Heart left ventricle (tissue), 16 donors: ENCODE results near the gene TRMT1. TPM values are rescaled to one million over a fixed set of nuclear protein-coding genes. Genes with fewer than 3 reads are reported as not detected.

Source experiments
- ATAC-seq, 4 donors: fragments of 200-7000 bp; cut with Tn5 transposase; one replicate each; pipeline ENCODE4 v1.9.1; 2020 to 2022; ENCODE audit warnings: moderate library complexity in 4 of 4, mild to moderate bottlenecking in 3 of 4, moderate number of reproducible peaks in 1 of 4
- DNase-seq, 5 donors: peaks; one replicate each; pipeline ENCODE4 v3.0.0-alpha.2; 2020
- H3K27ac ChIP-seq, 12 donors: fragments of 200-600 bp; sonication (generic) in 4 of 12; one replicate each; pipeline versions ENCODE4 v1.5.0 to v1.8.0; 2016 to 2022; ENCODE audit warnings: mild to moderate bottlenecking in 2 of 12
- H3K27me3 ChIP-seq, 9 donors: fragments of 200-600 bp; sonication (generic) in 2 of 9; one replicate each; pipeline versions ENCODE4 v1.5.1 to v1.8.0; 2016 to 2022; ENCODE audit warnings: mild to moderate bottlenecking in 3 of 9
- H3K36me3 ChIP-seq, 9 donors: fragments of 200-600 bp; sonication (generic) in 2 of 9; one replicate each; pipeline versions ENCODE4 v1.5.0 to v1.8.0; 2018 to 2022; ENCODE audit warnings: mild to moderate bottlenecking in 2 of 9
- H3K4me1 ChIP-seq, 12 donors: fragments of 200-600 bp; sonication (generic) in 4 of 12; one replicate each; pipeline versions ENCODE4 v1.5.0 to v1.8.0; 2016 to 2022; ENCODE audit warnings: mild to moderate bottlenecking in 3 of 12
- H3K4me3 ChIP-seq, 12 donors: fragments of 200-600 bp; sonication (generic) in 4 of 12; one replicate each; pipeline versions ENCODE4 v1.5.0 to v1.8.0; 2017 to 2022; ENCODE audit warnings: mild to moderate bottlenecking in 9 of 12, moderate library complexity in 4 of 12
- H3K9me3 ChIP-seq, 12 donors: fragments of 200-600 bp; sonication (generic) in 4 of 12; one replicate each; pipeline versions ENCODE4 v1.5.0 to v1.8.0; 2016 to 2022; ENCODE audit warnings: mild to moderate bottlenecking in 1 of 12
- POLR2A ChIP-seq, 2 donors: fragments of 450-650 bp; IDR thresholded peaks; one replicate each; pipeline ENCODE4 v1.6.1; 2017; ENCODE audit warnings: antibody characterized with exemption in 2 of 2, mild to moderate bottlenecking in 2 of 2, moderate library complexity in 2 of 2
- WGBS, 4 donors: extraction: QIAGEN DNeasy Blood & Tissue Kit in 2 of 4; methylation state at CpG; one replicate each; pipeline versions ENCODE4 v1.1.5 to v1.1.7; 2013 to 2018; 5-methylcytosine and 5-hydroxymethylcytosine counted together
- intact Hi-C, 10 donors: fragments of 100-400 bp; cut with DNase I; formaldehyde crosslinking; loops; one replicate each; pipeline versions ENCODE4 v1.11.1 to v1.14.2; 2022
- polyA plus RNA-seq, 2 donors: library from polyadenylated mRNA; stranded (reverse); fragments of 200-250 nt; gene quantifications; one replicate each; pipeline ENCODE4 v1.2.3, GENCODE V29; 2013
- total RNA-seq, 9 donors: library from RNA; depleted of rRNA in 2 of 9; stranded (reverse); fragments of >200 nt in 2 of 9; fragmentation: NEBNext Ultra II Directional in 3 of 9; extraction: Animal tissue kit (Norgen Biotek cat#: 25700) in 3 of 9; gene quantifications; one replicate each; pipeline versions ENCODE4 v1.1.0 to v1.2.4, GENCODE V29; 2016 to 2023
- TF ChIP-seq, protein P1 (sequence below), 12 donors: fragments of 200-600 bp; sonication (generic) in 4 of 12; IDR thresholded peaks; one replicate each; pipeline versions ENCODE4 v1.5.0 to v1.8.0; 2018 to 2022; ENCODE audit warnings: antibody characterized with exemption in 12 of 12, mild to moderate bottlenecking in 5 of 12
- donor health status: ischemic (EF 13 %, LVEDD 7.1; RV severe dilation, severe dysfunction).
- donor health status: healthy with polysubstance abuse.
- donor health status: DM: no; HTN: yes; CAD: no.
- donor health status: DM: no; HTN: no; CAD: no.
- donor health status: ischemic (EF 25% LVEDD 6.9; RV normal size, moderate dysfunction).
- donor health status: ischemic (EF 25% LVEDD 5.7; RV mildly dilated, moderate dysfunction).
- donor health status: healthy.
- donor health status: DM: yes; HTN: yes; CAD: no.
- donor health status: ischemic (EF 35%, LVEDD 5.7; RV mildly dilated, moderate dysfunction).
- donor health status: nonischemic (EF 11% LVEDD 7.7; RV severe dilation, severe dysfunction).
- donor health status: DM: yes; HTN: yes; CAD: no.
- donor health status: PGD.
- donor health status: ischemic (EF 29% LVEDD 5.4; RV normal size, mild dysfunction).
- donor health status: nonischemic (EF 23%, LVEDD 6.1; RV moderate dilation, normal function).

The TRMT1 gene
- total and polyA plus RNA-seq, 11 donors, result 15.1 to 32.4 (median 19.1) TPM

DNA sequence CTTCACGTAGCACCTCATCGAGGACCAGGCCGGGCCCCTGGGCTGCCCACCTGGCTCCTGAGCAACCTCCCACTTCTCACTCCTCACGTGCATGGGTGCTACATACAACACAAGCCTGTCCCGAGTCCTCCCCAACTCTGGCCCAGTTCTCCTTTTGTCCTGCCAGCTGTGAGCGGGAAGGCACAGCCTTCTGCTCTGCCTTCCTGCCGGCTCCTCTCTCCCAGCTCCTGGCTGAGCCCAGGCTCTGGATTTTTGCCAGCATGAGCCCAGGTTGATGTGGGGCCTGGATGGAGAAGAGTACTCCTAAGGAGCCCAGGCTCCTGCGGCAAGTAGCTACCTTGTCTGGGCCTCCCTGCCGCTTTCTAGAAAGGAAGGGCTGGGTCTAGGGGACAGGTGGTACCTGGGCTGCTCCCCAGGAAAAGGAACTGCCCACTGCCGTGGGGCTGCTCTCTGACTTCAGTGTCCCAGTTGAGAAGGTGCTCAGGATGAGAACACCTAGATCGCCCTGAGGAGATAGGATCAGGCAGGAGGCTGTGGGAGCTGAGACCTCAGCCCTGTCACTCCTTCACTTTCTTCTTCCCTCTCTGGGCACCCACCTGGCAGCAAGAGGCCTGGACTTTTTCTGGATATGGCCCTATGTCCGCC is 37.5 kb downstream of the TRMT1 start:
- no peak for TF ChIP-seq POLR2A (IDR thresholded peaks at IDR 0.05)
- TF ChIP-seq, protein P1, sequence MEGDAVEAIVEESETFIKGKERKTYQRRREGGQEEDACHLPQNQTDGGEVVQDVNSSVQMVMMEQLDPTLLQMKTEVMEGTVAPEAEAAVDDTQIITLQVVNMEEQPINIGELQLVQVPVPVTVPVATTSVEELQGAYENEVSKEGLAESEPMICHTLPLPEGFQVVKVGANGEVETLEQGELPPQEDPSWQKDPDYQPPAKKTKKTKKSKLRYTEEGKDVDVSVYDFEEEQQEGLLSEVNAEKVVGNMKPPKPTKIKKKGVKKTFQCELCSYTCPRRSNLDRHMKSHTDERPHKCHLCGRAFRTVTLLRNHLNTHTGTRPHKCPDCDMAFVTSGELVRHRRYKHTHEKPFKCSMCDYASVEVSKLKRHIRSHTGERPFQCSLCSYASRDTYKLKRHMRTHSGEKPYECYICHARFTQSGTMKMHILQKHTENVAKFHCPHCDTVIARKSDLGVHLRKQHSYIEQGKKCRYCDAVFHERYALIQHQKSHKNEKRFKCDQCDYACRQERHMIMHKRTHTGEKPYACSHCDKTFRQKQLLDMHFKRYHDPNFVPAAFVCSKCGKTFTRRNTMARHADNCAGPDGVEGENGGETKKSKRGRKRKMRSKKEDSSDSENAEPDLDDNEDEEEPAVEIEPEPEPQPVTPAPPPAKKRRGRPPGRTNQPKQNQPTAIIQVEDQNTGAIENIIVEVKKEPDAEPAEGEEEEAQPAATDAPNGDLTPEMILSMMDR (IDR thresholded peaks at IDR 0.05), result no peak
- H3K27me3 ChIP-seq, result no peaks in the 10 kb centered on the region
- ATAC-seq (peak; percentile 16 to 63 (median 52)), DNase-seq (peak in 2 of 5 donors; percentile 68 to 80)
- H3K27ac ChIP-seq, result peak overlapping the region; percentile 6 to 88 (median 74)
- no peaks in the 10 kb centered on the region for H3K9me3 ChIP-seq
- intact Hi-C loops, result no loop called here
- 28 to 53% (median 41%) methylated on average over 8 to 12 of the region's 12 CpGs for WGBS, 4 donors
- H3K4me1 ChIP-seq, result peaks cover 5 to 69% (median 49%) of the 10 kb centered on the region in 12 donors
- no peak overlapping the region for H3K4me3 ChIP-seq
- H3K36me3 ChIP-seq, result peaks cover 0 to 72% (median 22%) of the 10 kb centered on the region in 9 donors

DNA sequence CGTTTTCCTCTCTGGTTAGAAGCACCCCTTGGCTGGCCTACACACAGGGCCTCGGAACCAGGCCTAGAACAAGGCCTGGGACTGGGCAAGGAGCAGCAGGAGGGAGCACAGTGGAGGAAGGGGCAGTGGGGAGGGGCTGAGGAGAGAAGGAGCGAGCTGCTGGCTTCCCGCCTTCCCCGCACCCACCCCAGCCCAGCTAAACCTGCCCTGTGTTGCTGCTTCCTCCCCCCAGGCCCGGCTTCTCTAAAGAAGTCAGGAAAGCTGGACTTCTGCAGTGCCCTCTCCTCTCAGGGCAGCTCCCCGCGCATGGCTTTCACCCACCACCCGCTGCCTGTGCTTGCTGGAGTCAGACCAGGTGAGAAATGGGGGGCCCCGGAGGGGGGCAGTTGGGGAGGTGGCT is 38.2 kb downstream of the TRMT1 start:
- H3K36me3 ChIP-seq, result peaks cover 0 to 73% (median 24%) of the 10 kb centered on the region in 9 donors
- intact Hi-C loops, result no loop called here

DNA sequence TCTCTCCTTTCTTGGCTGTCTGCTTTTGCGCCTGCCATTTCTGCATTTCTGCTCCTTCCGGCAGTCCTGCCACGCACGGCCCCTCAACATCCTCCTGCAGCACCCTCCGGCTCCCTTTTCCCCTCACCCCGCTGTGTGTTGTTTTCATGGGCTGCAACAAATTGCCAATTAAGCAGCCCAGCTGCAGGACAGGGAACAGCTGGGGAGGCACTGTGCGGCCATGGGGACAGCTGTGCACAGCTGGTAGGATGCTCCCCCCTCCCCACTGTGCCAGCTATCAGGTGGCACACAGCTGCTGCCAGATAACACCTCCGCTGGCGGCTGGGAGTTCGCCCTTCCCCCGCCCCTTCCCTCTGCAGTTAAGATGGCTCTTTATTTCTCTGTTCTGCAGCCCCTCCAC is 39.3 kb downstream of the TRMT1 start:
- H3K4me1 ChIP-seq, result peaks cover 5 to 65% (median 44%) of the 10 kb centered on the region in 12 donors
- TF ChIP-seq, protein P1 (IDR thresholded peaks at IDR 0.05), result no peak
- no peak for TF ChIP-seq POLR2A (IDR thresholded peaks at IDR 0.05)
- no peaks in the 10 kb centered on the region for H3K9me3 ChIP-seq
- DNase-seq, result peak in 1 of 5 donors; percentile 29
- no peak for ATAC-seq
- peaks cover 0 to 67% (median 30%) of the 10 kb centered on the region in 9 donors for H3K36me3 ChIP-seq
- WGBS, 4 donors, result 63 to 68% (median 65%) methylated on average over 11 of the region's 11 CpGs
- intact Hi-C loops, result no loop called here
- peak overlapping the region in 8 of 12 donors; percentile 42 to 88 (median 74) for H3K27ac ChIP-seq
- no peak overlapping the region for H3K4me3 ChIP-seq
- H3K27me3 ChIP-seq, result no peaks in the 10 kb centered on the region

More for the DNA sequence above, 38.2 kb downstream of the TRMT1 start:
- no peak overlapping the region for H3K4me3 ChIP-seq
- no peak for DNase-seq
- H3K27me3 ChIP-seq, result no peaks in the 10 kb centered on the region
- TF ChIP-seq POLR2A (IDR thresholded peaks at IDR 0.05), result no peak
- TF ChIP-seq, protein P1 (IDR thresholded peaks at IDR 0.05), result no peak
- H3K9me3 ChIP-seq, result no peaks in the 10 kb centered on the region
- peak overlapping the region; percentile 6 to 88 (median 74) for H3K27ac ChIP-seq
- WGBS, 4 donors, result 75 to 89% (median 80%) methylated on average over 8 to 10 of the region's 10 CpGs
- ATAC-seq, result peak in 1 of 4 donors; percentile 1
- peaks cover 5 to 70% (median 49%) of the 10 kb centered on the region in 12 donors for H3K4me1 ChIP-seq

- no peaks in the 10 kb centered on the region for H3K27me3 ChIP-seq
- no peak overlapping the region for H3K4me3 ChIP-seq
- peak overlapping the region in 9 of 12 donors; percentile 33 to 88 (median 69) for H3K27ac ChIP-seq
- WGBS, 4 donors, result 45 to 61% (median 48%) methylated on average over 2 to 6 of the region's 6 CpGs
- no peaks in the 10 kb centered on the region for H3K9me3 ChIP-seq
- intact Hi-C loops, result no loop called here
- peak in 1 of 5 donors; percentile 24 for DNase-seq
- TF ChIP-seq, protein P1 (IDR thresholded peaks at IDR 0.05), result no peak
- TF ChIP-seq POLR2A (IDR thresholded peaks at IDR 0.05), result no peak
- peaks cover 5 to 65% (median 42%) of the 10 kb centered on the region in 12 donors for H3K4me1 ChIP-seq
- ATAC-seq, result no peak
- peaks cover 0 to 62% (median 30%) of the 10 kb centered on the region in 9 donors for H3K36me3 ChIP-seq
These were observed 39.8 kb downstream of the TRMT1 start for GRCh38 chr19:13076787-13077186.
